GM18526 (cell line): ENCODE data around the gene ATP2A3.

Experiments used
- POLR2A ChIP-seq: IDR thresholded peaks from 3 replicates; pipeline ENCODE4 v1.6.1; 2011; ENCODE audit not compliant: insufficient read length; ENCODE audit errors: extremely low read depth

Gene ATP2A3

GRCh38 chr17:3929764-3930163 lies 34.5 kb downstream of the ATP2A3 start:
- no peak for TF ChIP-seq POLR2A

- TF ChIP-seq POLR2A: no peak
Measured at GRCh38 chr17:3929181-3929580, 35.1 kb downstream of the ATP2A3 start.

- no peak for TF ChIP-seq POLR2A
Measured at GRCh38 chr17:3928406-3928805, 35.8 kb downstream of the ATP2A3 start.

- TF ChIP-seq POLR2A: no peak
Measured at GRCh38 chr17:3927628-3928340, 36.5 kb downstream of the ATP2A3 start.

GRCh38 chr17:3926860-3927627 lies 37.2 kb downstream of the ATP2A3 start:
- TF ChIP-seq POLR2A: no peak

GRCh38 chr17:3925684-3926485 lies 38.4 kb downstream of the ATP2A3 start:
- no peak for TF ChIP-seq POLR2A

GRCh38 chr17:3924512-3925350 lies 39.5 kb downstream of the ATP2A3 start:
- no peak for TF ChIP-seq POLR2A

GRCh38 chr17:3923466-3924190 lies 40.6 kb downstream of the ATP2A3 start:
- no peak for TF ChIP-seq POLR2A

GRCh38 chr17:3922765-3923164 lies 41.5 kb downstream of the ATP2A3 start:
- TF ChIP-seq POLR2A: no peak

- no peak for TF ChIP-seq POLR2A
Measured at GRCh38 chr17:3921502-3922319, 42.5 kb downstream of the ATP2A3 start.

- TF ChIP-seq POLR2A: no peak
Measured at GRCh38 chr17:3921006-3921405, 43.2 kb downstream of the ATP2A3 start.

- no peak for TF ChIP-seq POLR2A
Measured at GRCh38 chr17:3919123-3919624, 45.1 kb downstream of the ATP2A3 start.
